ENCODE data around the gene FUBP3.

Gene FUBP3

GRCh38 chr9:130664251-130665028 lies 85.1 kb downstream of the FUBP3 start, which contains the start of gene PRDM12:
TSS of gene PRDM12 (plus strand) at chr9:130664594. CDS start at chr9:130664654, 60 bp downstream.
- no peak within 1 kb of the TSS for H3K27ac ChIP-seq
- H3K36me3 ChIP-seq = no peaks in the 10 kb centered on the region
- peaks cover 100% of the 10 kb centered on the region for H3K27me3 ChIP-seq
- TF ChIP-seq, protein P1, sequence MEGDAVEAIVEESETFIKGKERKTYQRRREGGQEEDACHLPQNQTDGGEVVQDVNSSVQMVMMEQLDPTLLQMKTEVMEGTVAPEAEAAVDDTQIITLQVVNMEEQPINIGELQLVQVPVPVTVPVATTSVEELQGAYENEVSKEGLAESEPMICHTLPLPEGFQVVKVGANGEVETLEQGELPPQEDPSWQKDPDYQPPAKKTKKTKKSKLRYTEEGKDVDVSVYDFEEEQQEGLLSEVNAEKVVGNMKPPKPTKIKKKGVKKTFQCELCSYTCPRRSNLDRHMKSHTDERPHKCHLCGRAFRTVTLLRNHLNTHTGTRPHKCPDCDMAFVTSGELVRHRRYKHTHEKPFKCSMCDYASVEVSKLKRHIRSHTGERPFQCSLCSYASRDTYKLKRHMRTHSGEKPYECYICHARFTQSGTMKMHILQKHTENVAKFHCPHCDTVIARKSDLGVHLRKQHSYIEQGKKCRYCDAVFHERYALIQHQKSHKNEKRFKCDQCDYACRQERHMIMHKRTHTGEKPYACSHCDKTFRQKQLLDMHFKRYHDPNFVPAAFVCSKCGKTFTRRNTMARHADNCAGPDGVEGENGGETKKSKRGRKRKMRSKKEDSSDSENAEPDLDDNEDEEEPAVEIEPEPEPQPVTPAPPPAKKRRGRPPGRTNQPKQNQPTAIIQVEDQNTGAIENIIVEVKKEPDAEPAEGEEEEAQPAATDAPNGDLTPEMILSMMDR (IDR thresholded peaks at IDR 0.05) = no peak
- peaks cover 0 to 16% of the 10 kb centered on the region in 2 experiments for H3K4me1 ChIP-seq (ENCODE audit: control insufficient read depth in 1 of 2, insufficient read depth in 1 of 2, low read depth in 1 of 2, low read length in 1 of 2)
- H3K4me3 ChIP-seq (ENCODE audit: low read depth in 1 of 2, low read length in 1 of 2) = no peak within 1 kb of the TSS
- H3K9me3 ChIP-seq = no peaks in the 10 kb centered on the region

DNA sequence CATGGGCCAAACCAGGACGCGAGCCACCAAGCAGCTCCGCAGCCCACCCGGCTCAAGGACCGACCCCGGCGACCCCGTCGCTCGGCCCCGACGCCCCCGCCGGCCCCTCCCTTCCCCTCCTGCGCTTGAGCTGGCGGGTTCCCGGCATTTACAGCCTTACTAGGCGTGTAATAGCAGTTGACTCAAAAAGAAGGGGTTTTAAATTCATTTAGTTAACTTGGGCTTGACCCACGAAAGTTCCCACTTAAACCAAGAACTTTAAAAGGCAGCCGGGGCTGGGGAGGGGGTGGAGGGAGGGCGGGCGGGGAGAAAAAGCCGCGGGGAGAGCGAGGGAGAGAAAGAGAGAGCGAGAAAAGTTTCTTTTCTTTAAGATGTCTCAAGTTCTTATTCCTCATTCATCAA lies 85.7 kb downstream of the FUBP3 start:
- Histone ChIP-seq H3K36me3 (no peaks in the 10 kb centered on the region), H3K4me3 (ENCODE audit: low read depth in 1 of 2, low read length in 1 of 2) (no peak overlapping the region), H3K27me3 (peaks cover 100% of the 10 kb centered on the region), H3K27ac (no peak overlapping the region), H3K4me1 (ENCODE audit: control insufficient read depth in 1 of 2, insufficient read depth in 1 of 2, low read depth in 1 of 2, low read length in 1 of 2) (peaks cover 0 to 15% of the 10 kb centered on the region in 2 experiments), H3K9me3 (no peaks in the 10 kb centered on the region)
- TF ChIP-seq, protein P1 (IDR thresholded peaks at IDR 0.05) = no peak

DNA sequence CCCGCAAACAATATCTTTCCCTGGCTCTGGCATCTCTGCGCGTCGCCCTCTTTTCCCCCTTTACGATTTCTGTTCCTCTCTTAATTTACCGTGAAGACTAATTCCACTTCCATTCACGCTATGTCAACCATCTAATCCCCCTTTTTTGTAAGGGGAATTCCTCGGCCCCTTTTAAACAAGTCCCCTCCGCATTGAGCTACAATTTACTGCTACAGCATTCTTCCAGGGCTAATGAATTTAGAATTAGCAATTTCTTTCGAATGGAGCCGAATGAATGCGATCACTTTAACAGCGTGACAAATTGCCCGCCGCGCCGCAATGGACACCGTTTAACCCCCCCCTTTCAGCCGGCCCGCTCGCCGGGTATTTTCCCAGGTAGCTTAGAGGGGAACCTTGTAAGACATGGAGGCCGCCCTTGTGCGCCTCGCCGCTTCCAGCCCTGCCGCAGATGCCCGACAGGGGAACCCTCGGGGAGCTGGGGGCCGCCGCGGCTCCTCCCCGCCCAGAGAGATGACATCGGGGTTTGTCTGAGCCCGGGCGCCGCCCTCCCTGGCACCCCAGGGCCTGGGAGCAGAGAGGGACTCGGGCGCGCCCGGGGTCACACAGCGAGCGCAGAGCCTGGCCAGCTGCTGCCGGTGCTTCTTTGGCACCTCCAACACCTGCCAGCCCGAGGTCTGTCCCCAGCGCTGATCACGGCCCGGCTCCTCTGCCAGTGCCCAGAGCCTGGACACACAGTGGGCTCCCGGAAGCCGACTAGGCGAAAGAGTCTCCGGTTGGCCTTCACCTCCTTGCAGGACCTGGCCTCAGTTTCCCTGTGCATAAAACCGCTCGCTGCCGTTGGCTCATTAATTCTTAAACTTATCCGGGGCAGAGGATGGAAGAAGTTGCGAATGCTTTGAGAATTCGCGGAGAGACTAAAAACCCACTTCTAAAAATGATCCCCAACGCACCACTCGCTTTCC lies 86.3 kb downstream of the FUBP3 start:
- Histone ChIP-seq H3K4me3 (ENCODE audit: low read depth in 1 of 2, low read length in 1 of 2) (no peak overlapping the region), H3K27ac (no peak overlapping the region), H3K27me3 (peaks cover 100% of the 10 kb centered on the region), H3K9me3 (no peaks in the 10 kb centered on the region), H3K36me3 (no peaks in the 10 kb centered on the region), H3K4me1 (ENCODE audit: control insufficient read depth in 1 of 2, insufficient read depth in 1 of 2, low read depth in 1 of 2, low read length in 1 of 2) (peaks cover 0 to 8% of the 10 kb centered on the region in 2 experiments)
- TF ChIP-seq, protein P1 (IDR thresholded peaks at IDR 0.05) = no peak

DNA sequence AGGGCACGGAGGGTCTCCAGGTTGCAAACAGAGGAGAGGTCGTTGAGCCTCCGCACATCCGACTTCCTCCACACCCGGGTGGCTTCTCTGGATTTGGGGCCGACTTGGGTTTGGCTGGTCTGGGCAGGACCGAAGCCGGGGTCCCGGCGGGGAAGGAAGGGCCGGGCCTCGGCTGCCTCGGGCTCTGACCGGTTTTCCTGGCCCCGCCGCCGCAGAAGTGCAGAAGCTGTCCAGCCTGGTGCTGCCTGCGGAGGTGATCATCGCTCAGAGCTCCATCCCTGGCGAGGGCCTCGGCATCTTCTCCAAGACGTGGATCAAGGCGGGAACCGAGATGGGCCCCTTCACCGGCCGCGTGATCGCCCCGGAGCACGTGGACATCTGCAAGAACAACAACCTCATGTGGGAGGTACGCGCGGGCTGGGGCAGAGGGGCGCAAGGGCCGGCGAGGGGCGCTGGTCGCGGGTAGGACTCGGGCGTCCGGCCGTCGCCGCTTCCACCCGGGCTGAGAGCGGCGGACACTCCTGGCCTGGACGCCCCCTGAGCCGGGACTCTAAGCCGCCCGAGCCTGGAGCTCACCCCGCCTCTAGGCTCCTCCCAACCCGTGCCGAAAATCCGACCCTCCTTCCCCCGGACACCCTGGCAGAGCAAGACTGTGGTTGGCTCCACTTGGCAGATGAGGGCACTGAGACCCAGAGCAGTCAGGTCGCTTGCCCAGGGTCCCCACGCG lies 87.2 kb downstream of the FUBP3 start:
- H3K36me3 ChIP-seq = no peaks in the 10 kb centered on the region
- H3K9me3 ChIP-seq = no peaks in the 10 kb centered on the region
- H3K4me3 ChIP-seq (ENCODE audit: low read depth in 1 of 2, low read length in 1 of 2) = no peak overlapping the region
- TF ChIP-seq, protein P1 (IDR thresholded peaks at IDR 0.05) = no peak
- no peak overlapping the region for H3K27ac ChIP-seq
- peaks cover 100% of the 10 kb centered on the region for H3K27me3 ChIP-seq
- H3K4me1 ChIP-seq (ENCODE audit: control insufficient read depth in 1 of 2, insufficient read depth in 1 of 2, low read depth in 1 of 2, low read length in 1 of 2) = peaks cover 0 to 4% of the 10 kb centered on the region in 2 experiments

GRCh38 chr9:130667120-130667435 lies 87.7 kb downstream of the FUBP3 start:
- peaks cover 100% of the 10 kb centered on the region for H3K27me3 ChIP-seq
- TF ChIP-seq, protein P1 (IDR thresholded peaks at IDR 0.05) = no peak

More at GRCh38 chr9:130667120-130667435, 87.7 kb downstream of the FUBP3 start:
- Histone ChIP-seq H3K36me3 (no peaks in the 10 kb centered on the region), H3K27ac (no peak overlapping the region), H3K4me3 (ENCODE audit: low read depth in 1 of 2, low read length in 1 of 2) (no peak overlapping the region), H3K9me3 (no peaks in the 10 kb centered on the region), H3K4me1 (ENCODE audit: control insufficient read depth in 1 of 2, insufficient read depth in 1 of 2, low read depth in 1 of 2, low read length in 1 of 2) (peaks cover 0 to 4% of the 10 kb centered on the region in 2 experiments)

Data from neutrophil (primary cell).